ENCODE measurements around the gene DLGAP1.

- no peak for TF ChIP-seq POLR2A (IDR thresholded peaks at IDR 0.05)
- TF ChIP-seq CTCF (IDR thresholded peaks at IDR 0.05 in 8 of 11, conservative IDR thresholded peaks at IDR 0.05 in 3 of 11), result no peak
- TF ChIP-seq POLR2AphosphoS5 (IDR thresholded peaks at IDR 0.05), result no peak
Observed at GRCh38 chr18:4256766-4257417, 198.2 kb downstream of the DLGAP1 start.

All from spleen (tissue), 7 donors.